ENCODE data around the gene LDHAL6B.

LDHAL6B gene

DNA sequence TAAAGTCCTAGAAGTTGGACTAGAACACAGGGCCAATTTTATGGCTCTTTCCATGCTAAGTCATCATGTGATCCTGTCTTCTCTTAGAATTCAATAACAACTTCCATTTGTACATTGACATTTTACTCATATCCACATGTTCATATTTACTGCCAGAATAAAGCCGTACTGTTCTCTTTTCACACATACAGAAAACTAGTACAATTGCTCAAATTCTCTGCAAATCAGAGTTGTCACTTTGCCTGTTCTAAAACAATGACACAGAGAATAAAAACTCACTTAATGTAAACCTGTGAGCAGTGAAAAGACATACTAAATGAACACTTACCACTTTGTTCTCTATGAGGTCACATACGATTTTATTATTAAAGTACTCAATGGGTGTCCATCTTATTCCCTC lies 3.5 kb downstream of the LDHAL6B start:
- DNase-seq (ENCODE audit: low read depth) = no peak
- no peak overlapping the region for H3K4me3 ChIP-seq (ENCODE audit: control insufficient read depth, low read depth, low read length)
- TF ChIP-seq, protein P1, sequence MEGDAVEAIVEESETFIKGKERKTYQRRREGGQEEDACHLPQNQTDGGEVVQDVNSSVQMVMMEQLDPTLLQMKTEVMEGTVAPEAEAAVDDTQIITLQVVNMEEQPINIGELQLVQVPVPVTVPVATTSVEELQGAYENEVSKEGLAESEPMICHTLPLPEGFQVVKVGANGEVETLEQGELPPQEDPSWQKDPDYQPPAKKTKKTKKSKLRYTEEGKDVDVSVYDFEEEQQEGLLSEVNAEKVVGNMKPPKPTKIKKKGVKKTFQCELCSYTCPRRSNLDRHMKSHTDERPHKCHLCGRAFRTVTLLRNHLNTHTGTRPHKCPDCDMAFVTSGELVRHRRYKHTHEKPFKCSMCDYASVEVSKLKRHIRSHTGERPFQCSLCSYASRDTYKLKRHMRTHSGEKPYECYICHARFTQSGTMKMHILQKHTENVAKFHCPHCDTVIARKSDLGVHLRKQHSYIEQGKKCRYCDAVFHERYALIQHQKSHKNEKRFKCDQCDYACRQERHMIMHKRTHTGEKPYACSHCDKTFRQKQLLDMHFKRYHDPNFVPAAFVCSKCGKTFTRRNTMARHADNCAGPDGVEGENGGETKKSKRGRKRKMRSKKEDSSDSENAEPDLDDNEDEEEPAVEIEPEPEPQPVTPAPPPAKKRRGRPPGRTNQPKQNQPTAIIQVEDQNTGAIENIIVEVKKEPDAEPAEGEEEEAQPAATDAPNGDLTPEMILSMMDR (conservative IDR thresholded peaks at IDR 0.05; ENCODE audit: control insufficient read depth, insufficient read depth, low read depth, low read length) = no peak

DNA sequence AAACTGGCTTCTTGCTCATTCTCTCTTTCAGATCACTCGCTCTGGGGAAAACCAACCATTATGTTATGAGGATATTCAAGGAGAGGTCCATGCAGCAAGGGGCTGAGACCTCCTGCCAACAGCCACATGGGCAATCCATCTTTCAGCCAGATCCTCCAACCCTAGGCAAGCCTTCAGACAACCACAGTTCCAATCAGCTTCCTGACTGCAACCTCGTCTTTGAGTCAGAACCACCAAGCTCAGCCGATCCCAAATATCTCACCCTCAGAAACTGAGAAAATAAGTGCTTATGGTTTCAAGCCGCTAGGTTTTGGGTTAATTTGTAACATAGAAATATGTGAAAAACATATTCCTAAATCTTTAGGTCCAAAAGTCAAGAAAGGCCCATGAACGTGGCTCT lies 10.3 kb downstream of the LDHAL6B start:
- H3K4me3 ChIP-seq (ENCODE audit: control insufficient read depth, low read depth, low read length) = no peak overlapping the region
- TF ChIP-seq, protein P1 (conservative IDR thresholded peaks at IDR 0.05; ENCODE audit: control insufficient read depth, insufficient read depth, low read depth, low read length) = no peak
- DNase-seq (ENCODE audit: low read depth) = no peak

DNA sequence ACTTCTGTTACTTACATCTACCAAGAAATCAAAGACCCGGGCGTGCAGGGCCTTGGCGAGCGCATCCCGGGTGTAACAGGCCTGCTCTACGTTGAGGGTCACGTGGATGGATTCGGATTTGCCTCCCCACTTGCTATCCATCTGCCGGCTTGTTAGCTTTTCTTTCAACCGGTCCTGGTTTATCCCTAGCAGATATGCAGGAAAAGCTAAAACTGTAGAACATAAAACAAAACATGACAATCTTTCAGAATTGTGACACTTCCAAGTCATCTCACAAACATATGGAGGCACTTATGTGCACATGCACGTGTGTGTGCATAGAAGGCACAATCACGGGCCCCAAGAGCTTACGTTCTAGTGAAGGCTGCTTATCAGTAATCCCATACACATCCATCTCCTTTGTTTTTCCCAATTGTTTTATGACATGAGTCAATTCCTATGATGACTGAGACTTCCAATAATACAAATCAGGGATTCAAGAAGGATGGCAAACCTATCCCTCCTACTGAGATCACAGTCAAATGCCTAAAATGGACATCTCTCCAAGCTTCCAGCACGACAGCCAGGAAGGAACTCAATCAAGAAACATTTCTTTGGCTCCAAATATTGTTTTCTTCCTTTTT lies 11.3 kb downstream of the LDHAL6B start:
- TF ChIP-seq, protein P1 (conservative IDR thresholded peaks at IDR 0.05; ENCODE audit: control insufficient read depth, insufficient read depth, low read depth, low read length) = no peak
- DNase-seq (ENCODE audit: low read depth) = no peak
- H3K4me3 ChIP-seq (ENCODE audit: control insufficient read depth, low read depth, low read length) = no peak overlapping the region

DNA sequence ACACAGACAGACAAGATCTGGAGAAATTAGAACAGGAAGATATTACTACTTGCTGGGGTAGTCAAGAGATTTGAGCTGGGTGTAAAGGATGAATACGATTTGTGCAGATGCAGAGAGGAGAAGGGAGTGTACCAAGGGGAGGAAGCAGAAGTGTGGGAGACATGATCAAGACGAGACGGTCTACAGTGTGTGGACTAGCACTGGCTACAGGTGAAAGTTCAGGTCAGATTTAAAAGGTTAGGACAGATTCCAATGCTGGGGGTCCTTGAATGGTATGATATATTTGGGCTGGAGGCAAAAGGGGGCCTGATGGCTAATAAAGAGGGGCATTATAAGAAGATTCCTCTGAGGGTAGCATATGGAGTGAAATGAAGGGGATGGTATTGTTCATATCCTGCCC lies 12.1 kb downstream of the LDHAL6B start:
- no peak for DNase-seq (ENCODE audit: low read depth)
- TF ChIP-seq, protein P1 (conservative IDR thresholded peaks at IDR 0.05; ENCODE audit: control insufficient read depth, insufficient read depth, low read depth, low read length) = no peak
- H3K4me3 ChIP-seq (ENCODE audit: control insufficient read depth, low read depth, low read length) = no peak overlapping the region

DNA sequence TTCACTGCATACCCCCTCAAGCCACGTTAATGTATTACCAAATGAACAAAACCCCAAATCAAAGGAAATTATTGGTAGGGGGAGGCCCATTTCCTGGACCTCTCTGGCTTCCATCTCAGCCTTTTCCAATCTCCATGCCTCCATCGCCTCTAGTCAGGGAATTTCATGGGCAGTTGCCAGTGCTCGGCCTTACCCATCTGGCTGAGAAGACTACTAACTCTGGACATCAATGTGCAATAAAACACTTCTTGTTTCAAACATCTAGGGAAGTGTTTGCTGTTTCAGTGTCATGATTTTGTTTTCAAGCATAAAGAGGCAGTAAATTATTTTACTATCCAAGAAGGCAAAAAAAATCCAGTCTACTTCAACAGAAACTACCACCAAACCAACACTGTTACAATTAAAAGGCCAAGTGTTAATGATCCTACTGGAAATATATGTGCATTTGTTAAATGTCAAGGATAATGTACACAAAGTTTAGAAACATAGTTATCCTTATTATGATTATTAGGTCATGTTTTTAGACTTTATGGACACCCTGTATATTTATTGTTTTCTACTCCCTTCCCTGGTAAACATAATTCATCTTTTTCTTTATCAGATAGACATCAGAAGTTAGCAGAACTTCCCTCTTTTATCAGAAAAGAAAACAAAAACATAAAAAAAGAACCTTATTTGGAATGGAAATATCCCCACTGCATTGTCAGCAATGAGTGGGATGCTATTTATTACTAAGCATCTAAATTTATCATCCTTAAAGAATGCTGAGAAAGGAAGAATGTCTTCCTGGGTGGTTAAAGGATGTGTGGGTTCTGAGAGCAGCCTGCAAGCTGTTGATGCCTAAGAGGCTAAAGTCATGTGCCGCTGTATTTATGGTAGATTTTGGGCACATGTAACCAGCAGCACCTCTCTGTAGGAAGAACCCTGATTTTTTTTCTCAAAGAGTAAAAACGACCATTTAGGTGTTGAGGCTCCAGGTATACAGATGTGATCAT lies 15.2 kb downstream of the LDHAL6B start:
- peak; percentile 86 for DNase-seq (ENCODE audit: low read depth)
- H3K4me3 ChIP-seq (ENCODE audit: control insufficient read depth, low read depth, low read length) = no peak overlapping the region
- TF ChIP-seq, protein P1 (conservative IDR thresholded peaks at IDR 0.05; ENCODE audit: control insufficient read depth, insufficient read depth, low read depth, low read length) = no peak

DNA sequence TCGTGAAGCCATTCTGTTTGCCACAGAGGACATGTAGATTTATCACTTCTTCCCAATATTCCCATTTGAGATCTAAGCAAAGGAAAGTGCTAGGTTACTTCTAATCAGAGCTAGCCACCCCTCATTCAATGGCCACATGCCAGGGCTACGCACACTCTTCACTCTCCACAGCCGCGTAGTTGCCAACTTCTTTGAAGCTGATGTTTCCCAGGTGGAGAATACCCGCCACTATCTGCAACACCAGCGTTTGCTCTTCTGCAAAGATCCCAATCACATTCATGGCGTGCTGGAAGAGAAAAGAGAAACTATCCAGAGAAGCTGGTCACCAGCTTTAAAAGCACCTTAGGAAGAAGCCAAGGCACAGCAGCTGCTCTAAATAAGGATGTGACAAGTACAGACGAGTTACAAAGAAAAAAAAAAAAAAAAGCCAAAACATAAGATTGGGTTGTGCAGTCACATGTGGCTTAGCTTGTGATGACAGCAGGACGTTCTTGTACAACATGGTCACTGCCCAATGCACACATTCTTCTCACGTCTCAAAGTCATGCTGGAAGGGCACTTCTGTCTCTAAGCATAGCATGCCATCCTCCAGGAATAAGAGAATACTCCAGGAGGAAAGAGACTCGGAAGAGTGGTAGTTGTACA lies 16.4 kb downstream of the LDHAL6B start:
- H3K4me3 ChIP-seq (ENCODE audit: control insufficient read depth, low read depth, low read length) = no peak overlapping the region
- TF ChIP-seq, protein P1 (conservative IDR thresholded peaks at IDR 0.05; ENCODE audit: control insufficient read depth, insufficient read depth, low read depth, low read length) = no peak
- no peak for DNase-seq (ENCODE audit: low read depth)

Data from fibroblast of mammary gland (primary cell).